Transverse colon (tissue), 4 donors: ENCODE measurements around the gene S100A9. TPM values are rescaled to one million over a fixed set of nuclear protein-coding genes. Genes with fewer than 3 reads are reported as not detected.

Experiments used
- DNase-seq: peaks from one replicate; pipeline ENCODE4 v3.0.0-alpha.2; 2019
- H3K27ac ChIP-seq, 4 donors: fragments of 200-600 bp; sonication (generic); 2 replicates each; pipeline ENCODE4 v1.5.1; 2016 to 2018; ENCODE audit warnings: inconsistent platforms in 4 of 4
- H3K27me3 ChIP-seq: fragments of 200-600 bp; sonication (generic); 2 replicates; pipeline ENCODE4 v1.5.1; 2017; ENCODE audit warnings: inconsistent platforms
- H3K36me3 ChIP-seq, 4 donors: fragments of 200-600 bp; sonication (generic); 2 replicates each; pipeline ENCODE4 v1.5.1; 2017 to 2019; ENCODE audit warnings: inconsistent platforms in 4 of 4
- H3K4me1 ChIP-seq, 4 donors: fragments of 200-600 bp; sonication (generic); 2 replicates each; pipeline ENCODE4 v1.5.1; 2017 to 2020; ENCODE audit warnings: inconsistent platforms in 4 of 4
- H3K4me3 ChIP-seq, 4 donors: fragments of 200-600 bp; sonication (generic); 1 replicate in 1 of 4; 2 replicates in 3 of 4; pipeline versions ENCODE4 v1.5.1 to v1.6.1; 2017 to 2019; ENCODE audit warnings: inconsistent platforms in 4 of 4
- H3K9me3 ChIP-seq, 2 donors: fragments of 200-600 bp; sonication (generic); 2 replicates each; pipeline ENCODE4 v1.5.1; 2017 to 2019; ENCODE audit warnings: inconsistent platforms in 2 of 2
- EP300 ChIP-seq: sonication (generic); formaldehyde crosslinking; IDR thresholded peaks from one replicate; pipeline ENCODE4 v1.6.1; 2017; ENCODE audit warnings: antibody characterized with exemption, low read depth
- POLR2A ChIP-seq: fragments of 450-650 bp; IDR thresholded peaks from one replicate; pipeline ENCODE4 v1.6.1; 2016; ENCODE audit warnings: antibody characterized with exemption, mild to moderate bottlenecking, moderate library complexity
- POLR2AphosphoS5 ChIP-seq, 3 donors: sonication (generic); formaldehyde crosslinking; IDR thresholded peaks; one replicate each; pipeline ENCODE4 v1.6.1; 2016; ENCODE audit warnings: antibody characterized with exemption in 3 of 3
- WGBS, 2 donors: methylation state at CpG; one replicate each; pipeline ENCODE4 v1.1.5; 2018; ENCODE audit warnings: low coverage in 1 of 2; 5-methylcytosine and 5-hydroxymethylcytosine counted together
- in situ Hi-C, 4 donors: fragments of 200-750 bp; cut with MboI; loops; one replicate each; pipeline versions ENCODE4 v1.15.0 to v1.15.1; 2017; ENCODE audit warnings: low sequenced_read_pairs in 3 of 4, low pct_ligation_motif_present in 1 of 4, low pct_unique_long_range_greater_than_20kb in 1 of 4
- intact Hi-C: fragments of 100-400 bp; cut with DNase I; formaldehyde crosslinking; loops from one replicate; pipeline ENCODE4 v1.15.1; 2023; ENCODE audit warnings: low total_unique reads
- total RNA-seq, 4 donors: library from RNA; depleted of rRNA; stranded (reverse); fragments of >200 nt; gene quantifications; one replicate each; pipeline ENCODE4 v1.1.0, GENCODE V29; 2016
- TF ChIP-seq, protein P1 (sequence below), 5 experiments: fragments of 200-600 bp in 3 of 5; fragments of 450-650 bp in 2 of 5; sonication (generic) in 3 of 5; IDR thresholded peaks; 1 replicate in 2 of 5; 2 replicates in 3 of 5; pipeline ENCODE4 v1.5.1; 2016 to 2017; ENCODE audit warnings: antibody characterized with exemption in 5 of 5, inconsistent platforms in 3 of 5, mild to moderate bottlenecking in 2 of 5, moderate library complexity in 1 of 5

Gene S100A9
- total RNA-seq, 4 donors from 2014 or later = 24.0 to 99.0 (median 34.3) TPM

DNA sequence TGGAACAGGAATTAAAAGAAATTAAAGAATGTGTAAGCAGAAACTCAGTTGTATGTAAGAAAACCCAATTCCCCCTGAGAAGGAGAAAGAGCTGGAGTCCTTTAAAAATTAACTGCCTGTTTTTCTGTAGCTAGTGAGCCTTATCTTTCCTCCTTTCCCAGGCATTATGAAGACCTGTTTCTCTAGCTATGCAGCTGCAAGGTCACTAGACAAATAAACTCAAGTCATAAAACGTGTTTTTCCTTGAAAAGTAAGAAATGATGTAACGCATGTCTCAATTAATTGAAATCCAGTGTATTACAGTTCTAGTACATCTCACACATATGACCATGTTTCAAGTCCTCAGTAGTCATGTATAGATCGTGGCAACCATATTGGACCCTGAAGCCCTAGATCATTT lies 12.5 kb downstream of the S100A9 start:
- Histone ChIP-seq H3K27me3 (peaks cover 2% of the 10 kb centered on the region), H3K36me3 (no peaks in the 10 kb centered on the region), H3K27ac (no peak overlapping the region), H3K9me3 (no peaks in the 10 kb centered on the region), H3K4me3 (no peak overlapping the region), H3K4me1 (no peaks in the 10 kb centered on the region)
- TF ChIP-seq EP300 (no peak), POLR2AphosphoS5 (IDR thresholded peaks at IDR 0.05) (no peak), POLR2A (no peak)
- TF ChIP-seq, protein P1, sequence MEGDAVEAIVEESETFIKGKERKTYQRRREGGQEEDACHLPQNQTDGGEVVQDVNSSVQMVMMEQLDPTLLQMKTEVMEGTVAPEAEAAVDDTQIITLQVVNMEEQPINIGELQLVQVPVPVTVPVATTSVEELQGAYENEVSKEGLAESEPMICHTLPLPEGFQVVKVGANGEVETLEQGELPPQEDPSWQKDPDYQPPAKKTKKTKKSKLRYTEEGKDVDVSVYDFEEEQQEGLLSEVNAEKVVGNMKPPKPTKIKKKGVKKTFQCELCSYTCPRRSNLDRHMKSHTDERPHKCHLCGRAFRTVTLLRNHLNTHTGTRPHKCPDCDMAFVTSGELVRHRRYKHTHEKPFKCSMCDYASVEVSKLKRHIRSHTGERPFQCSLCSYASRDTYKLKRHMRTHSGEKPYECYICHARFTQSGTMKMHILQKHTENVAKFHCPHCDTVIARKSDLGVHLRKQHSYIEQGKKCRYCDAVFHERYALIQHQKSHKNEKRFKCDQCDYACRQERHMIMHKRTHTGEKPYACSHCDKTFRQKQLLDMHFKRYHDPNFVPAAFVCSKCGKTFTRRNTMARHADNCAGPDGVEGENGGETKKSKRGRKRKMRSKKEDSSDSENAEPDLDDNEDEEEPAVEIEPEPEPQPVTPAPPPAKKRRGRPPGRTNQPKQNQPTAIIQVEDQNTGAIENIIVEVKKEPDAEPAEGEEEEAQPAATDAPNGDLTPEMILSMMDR (IDR thresholded peaks at IDR 0.05) = no peak
- 59 to 64% methylated on average over 3 of the region's 3 CpGs for WGBS, 2 donors
- DNase-seq = no peak
- intact Hi-C loops (no loop called here), in situ Hi-C loops (loop anchor here in 1 of 4 donors (25.0 kb wide), 1 partner anchor 217 kb away; no protein-coding TSS in a partner anchor)

DNA sequence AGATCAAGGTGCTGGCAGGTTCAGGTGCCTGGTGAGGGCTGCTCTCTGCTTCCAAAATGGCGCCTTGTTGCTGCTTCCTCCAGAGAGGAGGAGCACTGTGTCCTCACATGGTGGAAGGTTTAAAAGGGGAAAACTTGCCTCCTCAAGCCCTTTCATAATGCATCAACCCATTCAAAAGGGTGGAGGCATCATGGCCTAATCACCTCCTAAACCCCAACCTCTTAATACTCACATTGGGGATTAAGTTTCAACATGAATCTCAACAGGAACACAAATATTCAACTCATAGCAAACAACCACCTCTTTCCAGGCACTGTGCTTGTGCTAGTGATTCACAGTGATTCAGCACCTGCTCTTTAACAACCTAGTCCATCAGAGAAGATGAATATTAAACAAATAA lies 13.6 kb downstream of the S100A9 start:
- no peak for TF ChIP-seq POLR2A
- no peak for TF ChIP-seq EP300
- TF ChIP-seq POLR2AphosphoS5 (IDR thresholded peaks at IDR 0.05) = no peak
- TF ChIP-seq, protein P1 (IDR thresholded peaks at IDR 0.05) = no peak
- H3K9me3 ChIP-seq = no peaks in the 10 kb centered on the region
- intact Hi-C loops (no loop called here), in situ Hi-C loops (loop anchor here in 1 of 4 donors (25.0 kb wide), 1 partner anchor 216 kb away; no protein-coding TSS in a partner anchor)
- no peaks in the 10 kb centered on the region for H3K27me3 ChIP-seq
- WGBS, 2 donors = 90% methylated on average over 1 of the region's 1 CpG; no CpG with 5 or more reads in 1 of the 2 donors
- H3K4me3 ChIP-seq = no peak overlapping the region
- H3K36me3 ChIP-seq = no peaks in the 10 kb centered on the region
- H3K27ac ChIP-seq = no peak overlapping the region
- DNase-seq = no peak
- no peaks in the 10 kb centered on the region for H3K4me1 ChIP-seq

DNA sequence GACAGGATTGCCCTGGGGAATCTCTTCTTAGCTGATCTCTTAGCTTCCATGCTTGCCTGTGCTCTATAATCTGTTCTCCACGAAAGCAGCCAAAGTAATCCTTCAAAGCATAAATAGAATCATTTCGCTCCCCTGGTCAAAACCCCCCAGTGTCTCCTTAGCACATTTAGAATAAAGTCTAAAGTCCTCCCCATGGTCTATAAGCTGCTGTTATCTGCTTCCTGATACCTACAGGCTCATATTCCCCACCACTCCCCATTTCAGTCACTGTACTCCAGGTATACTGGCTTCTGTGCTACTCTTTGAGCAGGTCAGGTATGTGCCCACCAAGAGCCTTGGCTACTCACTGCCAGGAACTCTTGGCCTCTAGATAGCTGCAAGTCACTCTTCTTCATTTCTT lies 14.9 kb downstream of the S100A9 start:
- Histone ChIP-seq H3K27ac (no peak overlapping the region), H3K36me3 (no peaks in the 10 kb centered on the region), H3K4me1 (no peaks in the 10 kb centered on the region), H3K27me3 (no peaks in the 10 kb centered on the region), H3K4me3 (no peak overlapping the region), H3K9me3 (no peaks in the 10 kb centered on the region)
- in situ Hi-C loops = loop anchor here in 1 of 4 donors (25.0 kb wide), 1 partner anchor 215 kb away; no protein-coding TSS in a partner anchor
- no peak for DNase-seq
- 84 to 90% methylated on average over 2 of the region's 2 CpGs for WGBS, 2 donors
- TF ChIP-seq POLR2AphosphoS5 (IDR thresholded peaks at IDR 0.05) (no peak), POLR2A (no peak)
- intact Hi-C loops = no loop called here

DNA sequence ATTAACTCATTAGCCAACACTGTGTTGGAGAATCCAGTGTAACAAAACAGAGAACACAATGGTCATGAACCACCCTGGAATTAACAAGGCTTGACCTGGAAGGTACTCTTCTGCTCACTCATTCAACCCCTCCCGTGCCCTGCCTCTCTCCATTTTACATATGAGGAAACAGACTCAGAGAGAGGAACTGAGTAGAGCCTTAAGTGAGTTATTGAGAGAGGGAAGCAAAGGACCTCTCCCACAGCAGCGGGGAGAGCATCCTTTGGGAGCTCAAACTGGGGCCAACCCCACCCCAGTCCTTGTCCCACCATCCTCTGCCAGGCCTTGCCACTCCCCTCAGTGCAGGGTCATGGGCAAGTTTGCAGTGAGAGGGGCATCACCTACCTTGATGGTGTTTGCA lies 16.4 kb downstream of the S100A9 start:
- no peak overlapping the region for H3K27ac ChIP-seq
- DNase-seq = no peak
- intact Hi-C loops (no loop called here), in situ Hi-C loops (loop anchor here in 1 of 4 donors (25.0 kb wide), 1 partner anchor 213 kb away; no protein-coding TSS in a partner anchor)
- H3K4me3 ChIP-seq = no peak overlapping the region
- H3K36me3 ChIP-seq = no peaks in the 10 kb centered on the region
- no peaks in the 10 kb centered on the region for H3K9me3 ChIP-seq
- TF ChIP-seq, protein P1 (IDR thresholded peaks at IDR 0.05) = no peak
- TF ChIP-seq POLR2AphosphoS5 (IDR thresholded peaks at IDR 0.05) (no peak), POLR2A (no peak), EP300 (no peak)
- H3K27me3 ChIP-seq = no peaks in the 10 kb centered on the region
- H3K4me1 ChIP-seq = no peaks in the 10 kb centered on the region
- 60 to 66% methylated on average over 1 to 2 of the region's 2 CpGs for WGBS, 2 donors

DNA sequence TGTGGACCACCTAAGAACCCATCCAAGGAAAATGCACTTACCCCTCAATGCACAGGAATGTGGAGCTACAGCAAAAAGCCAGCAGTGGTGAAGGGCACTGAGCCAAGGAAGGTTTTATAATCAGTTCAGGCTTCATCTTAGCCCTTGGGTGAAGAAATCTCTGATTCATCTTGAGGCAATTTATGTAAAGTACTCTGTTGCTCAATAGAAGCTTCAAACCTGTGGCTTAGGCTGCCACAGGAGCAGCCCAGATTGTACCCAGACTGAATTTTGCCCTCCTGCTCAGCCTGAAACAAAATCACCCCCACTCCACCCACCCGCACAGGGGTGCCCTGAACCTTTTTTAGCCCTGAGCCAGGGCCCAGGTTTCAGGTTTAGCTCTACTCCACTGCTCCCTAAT lies 17.9 kb downstream of the S100A9 start, which contains the start of gene S100A12:
S100A12 (minus strand) TSS at position 111 of the 400 bp plus-strand sequence. CDS start 1,029 bp downstream, outside the sequence.
- intact Hi-C loops (no loop called here), in situ Hi-C loops (no loop called here)
- Histone ChIP-seq H3K9me3 (no peaks in the 10 kb centered on the region), H3K27me3 (no peaks in the 10 kb centered on the region), H3K4me1 (no peaks in the 10 kb centered on the region), H3K27ac (no peak within 1 kb of the TSS), H3K4me3 (no peak within 1 kb of the TSS), H3K36me3 (no peaks in the 10 kb centered on the region)
- DNase-seq = no peak
- no peak for TF ChIP-seq EP300
- no peak for TF ChIP-seq POLR2AphosphoS5 (IDR thresholded peaks at IDR 0.05)
- no peak for TF ChIP-seq POLR2A
- TF ChIP-seq, protein P1 (IDR thresholded peaks at IDR 0.05) = no peak
- WGBS, 2 donors = 71 to 100% methylated on average over 1 of the region's 1 CpG
